Spleen (tissue), 7 donors: ENCODE data around the gene GJA5.

Experiments used
- POLR2A ChIP-seq, 3 donors: fragments of 450-650 bp; IDR thresholded peaks; one replicate each; pipeline ENCODE4 v1.5.1; 2017; ENCODE audit warnings: antibody characterized with exemption in 3 of 3, mild to moderate bottlenecking in 1 of 3
- POLR2AphosphoS5 ChIP-seq, 3 donors: sonication (generic); formaldehyde crosslinking; IDR thresholded peaks; one replicate each; pipeline ENCODE4 v1.5.1; 2017; ENCODE audit warnings: antibody characterized with exemption in 3 of 3
- TF ChIP-seq, protein P1 (sequence below), 11 experiments: fragments of 200-600 bp in 7 of 11; fragments of 450-650 bp in 4 of 11; sonication (generic) in 4 of 11; IDR thresholded peaks in 8 of 11; conservative IDR thresholded peaks in 3 of 11; 1 replicate in 7 of 11; 2 replicates in 4 of 11; pipeline versions ENCODE4 v1.4.0 to v1.8.0; 2016 to 2021; ENCODE audit warnings: antibody characterized with exemption in 11 of 11, inconsistent platforms in 4 of 11, mild to moderate bottlenecking in 1 of 11
- donor health status: DM: no; HTN: no; CAD: no; lungs with moderate emphysema.
- donor health status: DM: no; HTN: no; CAD: no.
- donor health status: DM: no; HTN: no; CAD: no.

DNA sequence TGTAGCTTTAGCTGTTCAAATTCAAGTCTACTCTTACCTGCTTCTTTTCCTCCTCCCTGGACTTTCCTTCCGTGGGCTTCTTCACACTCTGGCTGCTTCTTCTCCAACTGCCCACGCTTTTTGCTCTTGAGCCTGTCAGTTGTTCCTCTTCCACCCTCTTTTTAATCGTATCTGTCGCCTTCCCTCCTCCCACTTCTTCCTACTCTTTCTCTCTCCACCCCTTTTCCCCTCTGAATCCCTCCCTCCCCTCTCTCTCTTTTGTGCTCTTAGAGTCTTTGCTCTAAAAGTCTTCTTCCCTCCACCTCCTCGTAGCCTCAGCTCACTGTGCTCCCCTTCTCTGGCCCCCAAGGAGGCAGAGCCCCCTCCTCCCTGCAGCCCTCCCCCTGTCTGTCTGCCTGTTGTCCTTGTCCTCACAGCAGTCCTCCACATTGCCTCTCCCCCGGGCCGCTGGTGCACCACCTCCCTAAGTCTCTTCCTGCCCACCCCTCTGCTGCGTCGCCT, 12.9 kb upstream of the GJA5 start:
- TF ChIP-seq, protein P1, sequence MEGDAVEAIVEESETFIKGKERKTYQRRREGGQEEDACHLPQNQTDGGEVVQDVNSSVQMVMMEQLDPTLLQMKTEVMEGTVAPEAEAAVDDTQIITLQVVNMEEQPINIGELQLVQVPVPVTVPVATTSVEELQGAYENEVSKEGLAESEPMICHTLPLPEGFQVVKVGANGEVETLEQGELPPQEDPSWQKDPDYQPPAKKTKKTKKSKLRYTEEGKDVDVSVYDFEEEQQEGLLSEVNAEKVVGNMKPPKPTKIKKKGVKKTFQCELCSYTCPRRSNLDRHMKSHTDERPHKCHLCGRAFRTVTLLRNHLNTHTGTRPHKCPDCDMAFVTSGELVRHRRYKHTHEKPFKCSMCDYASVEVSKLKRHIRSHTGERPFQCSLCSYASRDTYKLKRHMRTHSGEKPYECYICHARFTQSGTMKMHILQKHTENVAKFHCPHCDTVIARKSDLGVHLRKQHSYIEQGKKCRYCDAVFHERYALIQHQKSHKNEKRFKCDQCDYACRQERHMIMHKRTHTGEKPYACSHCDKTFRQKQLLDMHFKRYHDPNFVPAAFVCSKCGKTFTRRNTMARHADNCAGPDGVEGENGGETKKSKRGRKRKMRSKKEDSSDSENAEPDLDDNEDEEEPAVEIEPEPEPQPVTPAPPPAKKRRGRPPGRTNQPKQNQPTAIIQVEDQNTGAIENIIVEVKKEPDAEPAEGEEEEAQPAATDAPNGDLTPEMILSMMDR (IDR thresholded peaks at IDR 0.05 in 8 of 11, conservative IDR thresholded peaks at IDR 0.05 in 3 of 11) = no peak
- TF ChIP-seq POLR2AphosphoS5 (IDR thresholded peaks at IDR 0.05) (no peak), POLR2A (IDR thresholded peaks at IDR 0.05) (no peak)
